NB4 (cell line): Measurements from ENCODE around the gene CDC14A.
"Not testable (repeated sequence)": the region's sequence is repeated elsewhere in the genome, so short reads cannot be mapped to it uniquely, and the experiment has no call there.

Experiments
- DNase-seq: peaks from one replicate; pipeline ENCODE4 v3.0.0; 2010; ENCODE audit warnings: low read depth
- H3K4me3 ChIP-seq: one replicate; pipeline ENCODE4 v1.5.1; 2011; ENCODE audit warnings: mild to moderate bottlenecking, low read depth, low read length, moderate library complexity
- CTCF ChIP-seq: IDR thresholded peaks from one replicate; pipeline ENCODE4 v1.5.1; 2012; ENCODE audit warnings: low read depth, low read length
- MAX ChIP-seq: IDR thresholded peaks from 2 replicates; pipeline ENCODE4 v1.6.1; 2011; ENCODE audit warnings: low read depth, low read length
- MYC ChIP-seq: IDR thresholded peaks from 2 replicates; pipeline ENCODE4 v1.6.1; 2011; ENCODE audit warnings: low read depth, low read length
- POLR2A ChIP-seq: IDR thresholded peaks from 2 replicates; pipeline ENCODE4 v1.6.1; 2011; ENCODE audit warnings: mild to moderate bottlenecking; ENCODE audit not compliant: insufficient read length; ENCODE audit errors: extremely low read depth

The CDC14A gene

GRCh38 chr1:100325415-100326324 lies 26.6 kb upstream of the CDC14A start:
- no peak for TF ChIP-seq MYC
- TF ChIP-seq POLR2A: no peak
- TF ChIP-seq MAX: no peak
- TF ChIP-seq CTCF: no peak
- DNase-seq: no peak
- no peak overlapping the region for H3K4me3 ChIP-seq

DNA sequence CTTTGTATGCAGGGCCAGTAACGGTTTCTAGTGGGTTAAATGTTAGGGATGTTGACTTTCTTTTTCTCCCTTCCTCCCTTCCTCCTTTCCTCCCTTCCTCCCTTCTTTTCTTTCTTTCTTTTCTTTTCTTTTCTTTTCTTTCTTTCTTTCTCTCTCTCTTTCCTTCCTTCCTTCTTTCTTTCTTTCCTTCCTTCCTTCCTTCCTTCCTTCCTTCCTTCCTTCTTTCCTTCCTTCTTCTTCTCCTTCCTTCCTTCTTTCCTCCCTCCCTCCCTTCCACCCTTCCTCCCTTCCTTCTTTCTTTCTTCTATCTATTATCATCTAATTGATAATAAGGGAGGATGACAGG lies 26.0 kb upstream of the CDC14A start:
- not testable (repeated sequence) for DNase-seq, H3K4me3 ChIP-seq

DNA sequence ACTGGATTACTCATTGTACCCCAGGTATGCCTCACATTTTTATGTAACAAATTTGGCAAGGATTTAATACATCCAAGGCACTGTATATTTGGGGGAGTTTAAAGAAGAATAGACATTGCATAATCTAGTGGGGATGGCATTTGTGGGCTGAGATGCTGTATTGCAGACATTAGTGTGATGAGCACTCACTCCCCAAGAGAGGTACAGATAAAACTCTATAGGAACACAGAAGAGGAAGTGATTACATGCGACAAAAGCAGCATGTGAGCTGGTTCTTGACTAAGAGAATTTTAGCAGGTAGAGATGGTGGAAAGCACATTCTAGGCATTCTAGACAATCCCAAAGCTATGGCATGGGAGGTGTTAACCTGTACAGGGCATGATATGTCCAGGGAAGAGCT lies 24.2 kb upstream of the CDC14A start:
- TF ChIP-seq CTCF: no peak
- TF ChIP-seq MYC: no peak
- TF ChIP-seq POLR2A: no peak
- TF ChIP-seq MAX: no peak
- DNase-seq: peak; percentile 47
- no peak overlapping the region for H3K4me3 ChIP-seq

DNA sequence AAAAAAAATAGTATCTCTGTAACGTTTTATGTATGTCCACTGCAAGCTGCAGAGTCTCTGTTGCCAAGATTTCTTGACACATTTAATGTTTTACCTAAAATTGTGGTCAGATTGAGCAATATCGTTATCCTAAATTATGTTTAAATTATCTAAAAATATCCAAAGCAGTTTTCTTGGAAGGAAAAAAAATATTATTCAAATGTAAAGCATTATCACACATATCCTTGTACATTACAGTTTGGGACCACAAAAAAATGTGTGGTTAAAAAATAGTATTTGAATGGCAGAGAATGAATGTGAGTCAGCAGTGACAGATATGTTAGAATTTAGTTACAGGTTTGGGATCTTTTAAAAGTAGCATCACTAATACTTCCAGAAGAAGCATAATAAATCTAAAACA lies 21.2 kb upstream of the CDC14A start:
- not testable (repeated sequence) for H3K4me3 ChIP-seq, DNase-seq

GRCh38 chr1:100332331-100332730 lies 20.0 kb upstream of the CDC14A start:
- TF ChIP-seq MAX: no peak
- no peak for TF ChIP-seq CTCF
- TF ChIP-seq POLR2A: no peak
- TF ChIP-seq MYC: no peak
- no peak for DNase-seq
- no peak overlapping the region for H3K4me3 ChIP-seq

- TF ChIP-seq CTCF: no peak
- no peak for TF ChIP-seq POLR2A
- no peak for TF ChIP-seq MYC
- no peak for TF ChIP-seq MAX
- no peak for DNase-seq
- H3K4me3 ChIP-seq: no peak overlapping the region
Measured at GRCh38 chr1:100335436-100335835, 16.9 kb upstream of the CDC14A start.

- DNase-seq, H3K4me3 ChIP-seq: not testable (repeated sequence)
Measured at GRCh38 chr1:100337878-100338277, 14.4 kb upstream of the CDC14A start.

- not testable (repeated sequence) for H3K4me3 ChIP-seq, DNase-seq
Measured at GRCh38 chr1:100339735-100340134, 12.6 kb upstream of the CDC14A start.
